Mucosa of descending colon (tissue), 3 donors: ENCODE measurements around the gene NMT1. TPM values are rescaled to one million over a fixed set of nuclear protein-coding genes. Genes with fewer than 3 reads are reported as not detected.
A peak's percentile ranks its signal among the peaks of the same experiment; 100 is the strongest.

ENCODE experiments used
- ATAC-seq: fragments of 200-7000 bp; cut with Tn5 transposase; one replicate; pipeline ENCODE4 v1.9.1; 2020; ENCODE audit warnings: mild to moderate bottlenecking, moderate library complexity
- DNase-seq, 3 donors: peaks; one replicate each; pipeline ENCODE4 v3.0.0-alpha.2; 2020
- H3K36me3 ChIP-seq: fragments of 200-600 bp; one replicate; pipeline ENCODE4 v1.8.0; 2021; ENCODE audit warnings: low read depth, mild to moderate bottlenecking
- H3K4me1 ChIP-seq: fragments of 200-600 bp; one replicate; pipeline ENCODE4 v1.8.0; 2021; ENCODE audit warnings: low read depth, mild to moderate bottlenecking
- H3K4me3 ChIP-seq: fragments of 200-600 bp; one replicate; pipeline ENCODE4 v1.8.0; 2021; ENCODE audit warnings: mild to moderate bottlenecking
- H3K9me3 ChIP-seq: fragments of 200-600 bp; one replicate; pipeline ENCODE4 v1.8.0; 2021; ENCODE audit warnings: mild to moderate bottlenecking
- intact Hi-C, 2 donors: fragments of 100-400 bp; cut with DNase I in 1 of 2; cut with micrococcal nuclease in 1 of 2; formaldehyde crosslinking; loops; one replicate each; pipeline versions ENCODE4 v1.11.0 to v1.11.1; 2022; cut with DNase I, micrococcal nuclease
- total RNA-seq, 3 donors: library from RNA; stranded (reverse); fragmentation: NEBNext Ultra II Directional in 2 of 3; extraction: Animal tissue kit (Norgen Biotek cat#: 25700) in 2 of 3; gene quantifications; one replicate each; pipeline versions ENCODE4 v1.2.1 to v1.2.4, GENCODE V29; 2021 to 2023
- TF ChIP-seq, protein P1 (sequence below): fragments of 200-600 bp; IDR thresholded peaks from one replicate; pipeline ENCODE4 v1.8.0; 2022; ENCODE audit warnings: antibody characterized with exemption, mild to moderate bottlenecking
- donor health status: DM: no; HTN: no; CAD: no; lungs with moderate emphysema.
- donor health status: DM: no; HTN: no; CAD: no.
- donor health status: DM: no; HTN: yes; CAD: no.

Gene NMT1
- total RNA-seq, 3 donors from 2014 or later, result 47.0 to 94.0 (median 76.1) TPM

DNA sequence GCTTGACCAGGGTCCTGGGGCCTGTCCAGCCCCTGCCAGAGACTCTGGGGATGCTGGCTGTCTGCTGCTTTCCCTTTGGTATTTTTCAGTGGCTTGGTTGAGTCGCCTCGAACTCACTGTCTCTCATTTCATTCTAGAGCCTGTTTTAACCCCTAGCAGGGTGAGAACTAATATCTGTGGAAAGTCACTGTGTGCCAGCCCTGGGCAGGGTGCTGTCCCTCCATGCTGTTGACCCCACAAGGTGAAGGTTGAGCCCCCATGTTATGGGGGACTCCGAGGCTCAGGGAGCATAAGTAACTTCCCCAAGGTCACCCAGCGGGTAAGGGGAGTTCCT, 42.6 kb upstream of the NMT1 start:
- intact Hi-C loops, result loop anchor here in 1 of 2 donors (10.0 kb wide), 1 partner anchor 94 kb away; no protein-coding TSS in a partner anchor
- H3K4me1 ChIP-seq, result peaks cover 18% of the 10 kb centered on the region

DNA sequence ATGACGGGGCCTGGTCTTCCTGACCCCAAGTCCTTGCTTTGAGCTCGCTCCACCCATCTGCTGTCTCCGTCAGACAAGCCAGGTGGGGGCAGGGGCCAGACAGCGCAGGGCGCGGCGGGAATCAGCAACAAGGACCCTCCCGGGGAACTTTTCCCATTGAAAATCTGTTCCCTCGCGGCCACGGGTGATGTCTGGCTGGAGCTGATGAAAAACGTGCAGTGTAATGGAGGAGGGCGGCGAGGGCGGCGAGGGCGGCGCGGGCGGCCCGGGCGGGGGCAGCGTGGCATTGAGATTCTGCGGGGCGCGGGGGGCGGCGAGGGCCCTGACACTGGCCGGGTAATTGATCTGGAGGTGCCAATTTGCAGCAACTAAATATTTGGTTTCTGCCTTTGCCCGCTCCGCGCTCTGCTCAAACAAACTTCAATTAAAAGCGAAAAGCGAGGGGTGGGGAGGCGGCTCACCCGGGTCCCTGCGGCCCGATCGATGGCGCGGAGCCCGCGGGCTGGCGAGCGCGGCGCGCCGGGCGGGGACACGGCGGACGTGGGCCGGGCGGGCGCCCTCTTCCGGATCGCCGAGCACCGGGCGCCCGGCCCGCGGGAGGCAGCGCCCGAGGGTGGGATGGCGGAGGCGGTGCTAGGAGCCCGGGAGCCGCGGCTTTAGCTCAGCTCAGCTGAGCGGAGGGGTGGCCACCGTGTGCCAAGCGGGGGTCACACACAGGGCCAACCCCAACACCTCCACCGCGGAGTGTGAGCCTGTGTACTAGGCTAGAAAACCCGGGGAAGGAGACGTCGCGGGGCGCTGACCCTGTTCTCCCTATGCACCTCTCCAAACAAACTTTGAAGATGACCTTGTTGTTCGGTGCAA, 42.0 kb upstream of the NMT1 start:
- Histone ChIP-seq H3K9me3 (no peaks in the 10 kb centered on the region), H3K36me3 (no peaks in the 10 kb centered on the region), H3K4me3 (no peak overlapping the region), H3K4me1 (peaks cover 18% of the 10 kb centered on the region)
- ATAC-seq (peak; percentile 80), DNase-seq (peak in 2 of 3 donors; percentile 50 to 72)
- TF ChIP-seq, protein P1, sequence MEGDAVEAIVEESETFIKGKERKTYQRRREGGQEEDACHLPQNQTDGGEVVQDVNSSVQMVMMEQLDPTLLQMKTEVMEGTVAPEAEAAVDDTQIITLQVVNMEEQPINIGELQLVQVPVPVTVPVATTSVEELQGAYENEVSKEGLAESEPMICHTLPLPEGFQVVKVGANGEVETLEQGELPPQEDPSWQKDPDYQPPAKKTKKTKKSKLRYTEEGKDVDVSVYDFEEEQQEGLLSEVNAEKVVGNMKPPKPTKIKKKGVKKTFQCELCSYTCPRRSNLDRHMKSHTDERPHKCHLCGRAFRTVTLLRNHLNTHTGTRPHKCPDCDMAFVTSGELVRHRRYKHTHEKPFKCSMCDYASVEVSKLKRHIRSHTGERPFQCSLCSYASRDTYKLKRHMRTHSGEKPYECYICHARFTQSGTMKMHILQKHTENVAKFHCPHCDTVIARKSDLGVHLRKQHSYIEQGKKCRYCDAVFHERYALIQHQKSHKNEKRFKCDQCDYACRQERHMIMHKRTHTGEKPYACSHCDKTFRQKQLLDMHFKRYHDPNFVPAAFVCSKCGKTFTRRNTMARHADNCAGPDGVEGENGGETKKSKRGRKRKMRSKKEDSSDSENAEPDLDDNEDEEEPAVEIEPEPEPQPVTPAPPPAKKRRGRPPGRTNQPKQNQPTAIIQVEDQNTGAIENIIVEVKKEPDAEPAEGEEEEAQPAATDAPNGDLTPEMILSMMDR, result peak; percentile 43
- intact Hi-C loops, result loop anchor here in 1 of 2 donors (10.0 kb wide), 1 partner anchor 94 kb away; no protein-coding TSS in a partner anchor

More for the DNA sequence above, 42.6 kb upstream of the NMT1 start:
- no peaks in the 10 kb centered on the region for H3K36me3 ChIP-seq
- no peak for DNase-seq
- ATAC-seq, result no peak
- H3K4me3 ChIP-seq, result no peak overlapping the region
- no peaks in the 10 kb centered on the region for H3K9me3 ChIP-seq
- TF ChIP-seq, protein P1, result no peak

DNA sequence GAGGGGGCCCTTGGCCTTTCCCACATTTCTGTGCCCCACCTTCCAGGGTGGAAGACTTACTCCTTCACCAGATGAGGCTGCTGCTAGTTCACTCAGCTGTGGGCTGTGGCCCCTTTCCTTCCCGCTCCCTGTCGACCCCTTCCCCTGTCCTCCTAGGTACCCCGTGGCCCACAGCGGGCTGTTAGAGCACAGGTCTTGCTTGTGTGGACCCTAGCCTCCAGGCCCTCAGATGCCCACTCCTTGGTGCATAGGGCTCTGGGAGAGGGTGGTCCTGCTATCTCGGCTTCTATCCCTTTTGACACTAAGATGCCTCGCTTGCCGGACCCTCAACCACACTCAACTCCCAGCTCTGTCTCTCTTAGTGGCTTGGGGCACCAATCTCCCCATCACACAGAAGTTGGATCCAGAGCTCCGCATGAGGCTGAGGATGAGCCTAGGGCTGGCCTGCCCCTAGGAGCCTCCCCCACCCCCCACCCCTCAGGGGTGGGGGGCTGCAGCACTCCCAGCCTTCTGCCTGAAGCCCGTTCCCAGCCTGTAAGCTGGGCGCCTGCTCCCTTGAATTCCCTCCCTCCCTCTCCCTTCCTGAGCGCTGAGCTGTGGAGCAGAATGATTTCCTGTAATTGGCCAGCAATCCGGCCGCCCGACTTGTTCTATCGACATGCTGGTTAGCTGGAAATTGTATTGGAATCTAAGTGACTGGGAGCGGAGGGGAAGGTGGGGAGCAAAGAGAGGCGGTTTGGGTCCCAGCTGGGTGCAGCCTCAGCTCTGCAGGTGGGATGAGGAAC, 40.6 kb upstream of the NMT1 start:
- ATAC-seq, result peak; percentile 14
- Histone ChIP-seq H3K4me1 (peaks cover 18% of the 10 kb centered on the region), H3K4me3 (no peak overlapping the region), H3K9me3 (no peaks in the 10 kb centered on the region), H3K36me3 (no peaks in the 10 kb centered on the region)
- intact Hi-C loops, result loop anchor here in 1 of 2 donors (5.0 to 10.0 kb wide), 2 partner anchors 98 to 246 kb away; no protein-coding TSS in a partner anchor
- TF ChIP-seq, protein P1, result no peak
- DNase-seq, result peak in 2 of 3 donors; percentile 43 to 48

DNA sequence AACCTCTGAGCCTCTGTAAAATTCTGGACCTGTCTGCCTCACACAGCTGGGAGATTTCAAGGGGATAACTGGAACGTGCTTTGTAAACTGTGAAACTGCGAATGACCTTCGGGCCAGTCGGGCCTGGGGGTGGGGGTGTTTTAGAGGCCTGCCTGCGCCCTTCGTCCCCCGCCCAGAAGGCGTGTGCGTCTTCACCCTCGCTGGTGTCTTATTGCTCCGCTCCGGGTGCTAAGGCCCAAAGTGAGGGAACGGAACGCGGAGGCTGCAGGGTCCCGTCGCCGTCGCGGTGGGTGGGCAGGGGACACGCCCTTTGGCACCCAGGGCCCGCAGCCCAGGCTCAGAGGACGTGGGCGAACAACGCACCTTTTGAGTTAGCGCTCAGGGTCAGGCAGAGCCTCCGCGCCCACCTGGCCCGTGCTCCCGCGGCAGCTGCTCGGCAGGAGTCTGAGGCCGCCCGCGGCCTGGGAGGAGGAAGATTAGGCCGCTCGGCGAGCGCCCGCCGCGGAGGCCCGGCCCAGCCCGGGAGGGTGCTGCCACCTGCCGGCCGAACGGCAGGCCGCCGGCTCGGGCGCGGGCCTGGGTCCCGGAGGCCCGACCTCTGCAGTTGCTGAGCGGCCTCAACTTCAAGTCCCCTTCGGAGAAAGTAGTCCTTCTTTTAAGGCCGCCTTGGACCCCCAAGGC, 39.4 kb upstream of the NMT1 start:
- ATAC-seq (peak; percentile 89), DNase-seq (peak; percentile 62 to 82 (median 73))
- no peaks in the 10 kb centered on the region for H3K9me3 ChIP-seq
- H3K4me3 ChIP-seq, result no peak overlapping the region
- intact Hi-C loops, result loop anchor here in 1 of 2 donors (5.0 to 10.0 kb wide), 2 partner anchors 99 to 247 kb away; no protein-coding TSS in a partner anchor
- peaks cover 18% of the 10 kb centered on the region for H3K4me1 ChIP-seq
- TF ChIP-seq, protein P1, result peak; percentile 98
- H3K36me3 ChIP-seq, result no peaks in the 10 kb centered on the region

DNA sequence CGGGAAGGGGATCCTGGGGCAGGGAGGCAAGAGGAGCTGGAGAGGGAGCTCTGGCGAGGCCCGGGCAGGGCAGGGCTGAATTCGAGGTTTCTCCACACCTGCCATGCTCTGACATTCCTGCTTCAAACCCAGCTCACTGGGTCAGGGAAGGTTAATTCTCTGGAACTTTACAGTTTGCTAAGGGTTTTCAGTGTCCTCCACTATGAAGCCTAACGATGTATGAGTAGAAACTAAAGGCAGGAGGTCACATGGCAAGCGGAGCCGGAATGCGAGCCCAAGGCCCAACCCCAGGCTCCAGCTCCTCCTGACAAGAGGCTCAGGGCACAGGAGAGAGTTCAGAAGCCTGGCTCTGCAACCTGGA, 38.8 kb upstream of the NMT1 start:
- H3K4me3 ChIP-seq, result no peak overlapping the region
- H3K9me3 ChIP-seq, result no peaks in the 10 kb centered on the region
- ATAC-seq (peak; percentile 23), DNase-seq (no peak)
- TF ChIP-seq, protein P1, result no peak
- no peaks in the 10 kb centered on the region for H3K36me3 ChIP-seq
- intact Hi-C loops, result loop anchor here in 1 of 2 donors (5.0 to 10.0 kb wide), 2 partner anchors 100 to 247 kb away; no protein-coding TSS in a partner anchor
- H3K4me1 ChIP-seq, result peaks cover 18% of the 10 kb centered on the region
